ENCODE results near the gene MYBPH.

DNA sequence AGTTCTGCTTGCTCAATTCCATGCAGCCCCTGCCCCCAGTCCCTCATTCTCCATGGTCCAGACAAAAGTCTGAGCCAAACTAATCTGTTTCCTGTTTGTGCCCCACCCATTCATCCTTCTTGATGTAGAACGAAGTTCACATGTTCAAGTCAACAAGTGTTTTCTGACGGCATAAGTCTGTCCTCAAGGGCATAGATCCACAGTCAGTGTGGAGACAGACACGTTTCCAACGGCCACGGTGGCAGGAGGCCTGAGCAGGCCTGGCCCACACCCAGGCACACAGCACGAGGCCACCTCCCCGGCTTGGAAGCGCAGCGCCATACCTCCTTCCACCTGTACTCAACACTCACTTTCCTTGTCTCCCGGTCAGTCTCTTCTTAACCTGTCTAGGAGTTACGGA lies 32.0 kb downstream of the MYBPH start:
- TF ChIP-seq, protein P1, sequence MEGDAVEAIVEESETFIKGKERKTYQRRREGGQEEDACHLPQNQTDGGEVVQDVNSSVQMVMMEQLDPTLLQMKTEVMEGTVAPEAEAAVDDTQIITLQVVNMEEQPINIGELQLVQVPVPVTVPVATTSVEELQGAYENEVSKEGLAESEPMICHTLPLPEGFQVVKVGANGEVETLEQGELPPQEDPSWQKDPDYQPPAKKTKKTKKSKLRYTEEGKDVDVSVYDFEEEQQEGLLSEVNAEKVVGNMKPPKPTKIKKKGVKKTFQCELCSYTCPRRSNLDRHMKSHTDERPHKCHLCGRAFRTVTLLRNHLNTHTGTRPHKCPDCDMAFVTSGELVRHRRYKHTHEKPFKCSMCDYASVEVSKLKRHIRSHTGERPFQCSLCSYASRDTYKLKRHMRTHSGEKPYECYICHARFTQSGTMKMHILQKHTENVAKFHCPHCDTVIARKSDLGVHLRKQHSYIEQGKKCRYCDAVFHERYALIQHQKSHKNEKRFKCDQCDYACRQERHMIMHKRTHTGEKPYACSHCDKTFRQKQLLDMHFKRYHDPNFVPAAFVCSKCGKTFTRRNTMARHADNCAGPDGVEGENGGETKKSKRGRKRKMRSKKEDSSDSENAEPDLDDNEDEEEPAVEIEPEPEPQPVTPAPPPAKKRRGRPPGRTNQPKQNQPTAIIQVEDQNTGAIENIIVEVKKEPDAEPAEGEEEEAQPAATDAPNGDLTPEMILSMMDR (IDR thresholded peaks at IDR 0.05 in 8 of 11, conservative IDR thresholded peaks at IDR 0.05 in 3 of 11) = no peak
- no peak for TF ChIP-seq POLR2AphosphoS5 (IDR thresholded peaks at IDR 0.05)
- TF ChIP-seq POLR2A (IDR thresholded peaks at IDR 0.05) = no peak
